ENCODE measurements around the gene MEIOB. TPM values are rescaled to one million over a fixed set of nuclear protein-coding genes. Genes with fewer than 3 reads are reported as not detected.
A peak's percentile ranks its signal among the peaks of the same experiment; 100 is the strongest.

Gene MEIOB
- total and polyA plus RNA-seq, 10 donors, result not detected

GRCh38 chr16:1845985-1846384, 26.0 kb downstream of the MEIOB start:
- Histone ChIP-seq H3K27me3 (replicated peaks in 1 of 7) (peaks cover 0 to 11% (median 0%) of the 10 kb centered on the region in 7 donors), H3K27ac (no peak overlapping the region), H3K9me3 (no peaks in the 10 kb centered on the region), H3K4me3 (no peak overlapping the region), H3K36me3 (no peaks in the 10 kb centered on the region), H3K4me1 (no peaks in the 10 kb centered on the region)
- 61 to 72% (median 67%) methylated on average over 4 of the region's 4 CpGs for WGBS, 5 donors
- intact Hi-C loops (cut with DNase I; ENCODE audit: low total_unique reads), result no loop called here
- DNase-seq, result no peak
- no peak for TF ChIP-seq POLR2AphosphoS5 (IDR thresholded peaks at IDR 0.05)
- no peak for TF ChIP-seq CTCF (IDR thresholded peaks at IDR 0.05 in 8 of 11, conservative IDR thresholded peaks at IDR 0.05 in 3 of 11)
- TF ChIP-seq POLR2A (IDR thresholded peaks at IDR 0.05), result no peak

GRCh38 chr16:1839554-1839953, 32.4 kb downstream of the MEIOB start:
- H3K4me3 ChIP-seq, result no peak overlapping the region
- no peak overlapping the region for H3K27ac ChIP-seq
- H3K4me1 ChIP-seq, result no peaks in the 10 kb centered on the region
- no peaks in the 10 kb centered on the region for H3K27me3 ChIP-seq (replicated peaks in 1 of 7)
- H3K36me3 ChIP-seq, result peaks cover 0 to 8% (median 0%) of the 10 kb centered on the region in 6 donors
- 72 to 85% (median 80%) methylated on average over 9 of the region's 9 CpGs for WGBS, 5 donors
- intact Hi-C loops (cut with DNase I; ENCODE audit: low total_unique reads), result no loop called here
- TF ChIP-seq POLR2A (IDR thresholded peaks at IDR 0.05) (no peak), POLR2AphosphoS5 (IDR thresholded peaks at IDR 0.05) (no peak), CTCF (IDR thresholded peaks at IDR 0.05 in 8 of 11, conservative IDR thresholded peaks at IDR 0.05 in 3 of 11) (no peak)
- no peak for DNase-seq
- H3K9me3 ChIP-seq, result no peaks in the 10 kb centered on the region

GRCh38 chr16:1834096-1834495, 37.9 kb downstream of the MEIOB start:
- Histone ChIP-seq H3K4me3 (no peak overlapping the region), H3K36me3 (peaks cover 0 to 20% (median 7%) of the 10 kb centered on the region in 6 donors), H3K4me1 (peaks cover 7 to 16% (median 12%) of the 10 kb centered on the region in 6 donors), H3K9me3 (no peaks in the 10 kb centered on the region), H3K27ac (no peak overlapping the region), H3K27me3 (replicated peaks in 1 of 7) (no peaks in the 10 kb centered on the region)
- TF ChIP-seq POLR2A (IDR thresholded peaks at IDR 0.05), result no peak
- no peak for TF ChIP-seq POLR2AphosphoS5 (IDR thresholded peaks at IDR 0.05)
- no peak for TF ChIP-seq CTCF (IDR thresholded peaks at IDR 0.05 in 8 of 11, conservative IDR thresholded peaks at IDR 0.05 in 3 of 11)
- intact Hi-C loops (cut with DNase I; ENCODE audit: low total_unique reads), result no loop called here
- 84 to 93% (median 90%) methylated on average over 5 of the region's 5 CpGs for whole genome bisulfite sequencing, 5 donors
- DNase-seq, result no peak

- TF ChIP-seq POLR2AphosphoS5 (IDR thresholded peaks at IDR 0.05), result no peak
- no peak for TF ChIP-seq CTCF (IDR thresholded peaks at IDR 0.05 in 8 of 11, conservative IDR thresholded peaks at IDR 0.05 in 3 of 11)
- TF ChIP-seq POLR2A (IDR thresholded peaks at IDR 0.05), result no peak
- Histone ChIP-seq H3K27ac (no peak overlapping the region), H3K4me3 (no peak overlapping the region), H3K36me3 (peaks cover 0 to 23% (median 7%) of the 10 kb centered on the region in 6 donors), H3K27me3 (replicated peaks in 1 of 7) (no peaks in the 10 kb centered on the region), H3K4me1 (peaks cover 18 to 27% (median 23%) of the 10 kb centered on the region in 6 donors), H3K9me3 (no peaks in the 10 kb centered on the region)
- WGBS, 5 donors, result 72 to 88% (median 83%) methylated on average over 9 of the region's 9 CpGs
- peak; percentile 18 for DNase-seq
- intact Hi-C loops (cut with DNase I; ENCODE audit: low total_unique reads), result no loop called here
These were observed 39.0 kb downstream of the MEIOB start for GRCh38 chr16:1832838-1833454.
